HL-60 (cell line): ENCODE measurements around the gene SAMD14.

Source experiments
- DNase-seq, 2 experiments: peaks; one replicate each; pipeline ENCODE4 v3.0.0-alpha.2; 2010 to 2020; ENCODE audit warnings: low read depth in 1 of 2, low spot score in 1 of 2
- H3K27ac ChIP-seq: fragments of 250-450 bp; sonication (Bioruptor Pico); replicated peaks from 2 replicates; pipeline ENCODE4 v1.5.1; 2020; ENCODE audit warnings: mild to moderate bottlenecking, moderate library complexity
- H3K27me3 ChIP-seq: fragments of 250-450 bp; sonication (Bioruptor Pico); 2 replicates; pipeline ENCODE4 v1.5.1; 2021; ENCODE audit warnings: mild to moderate bottlenecking, moderate library complexity; ENCODE audit not compliant: insufficient read depth, poor library complexity, severe bottlenecking
- H3K4me3 ChIP-seq: replicated peaks from 2 replicates; pipeline ENCODE4 v1.5.1; 2011; ENCODE audit warnings: mild to moderate bottlenecking, control low read depth, low read length; ENCODE audit not compliant: insufficient read depth
- CTCF ChIP-seq: IDR thresholded peaks from one replicate; pipeline ENCODE4 v1.5.1; 2011; ENCODE audit warnings: low read length, control low read depth, inconsistent platforms; ENCODE audit not compliant: insufficient read depth
- GABPA ChIP-seq: IDR thresholded peaks from 2 replicates; pipeline ENCODE4 v1.6.1; 2012; ENCODE audit warnings: low read depth
- POLR2AphosphoS5 ChIP-seq: IDR thresholded peaks from 2 replicates; pipeline ENCODE4 v1.6.1; 2012; ENCODE audit warnings: low read depth
- REST ChIP-seq: IDR thresholded peaks from 2 replicates; pipeline ENCODE4 v1.6.1; 2012; ENCODE audit warnings: low read depth; ENCODE audit not compliant: insufficient replicate concordance
- SPI1 ChIP-seq: IDR thresholded peaks from 2 replicates; pipeline ENCODE4 v1.6.1; 2012; ENCODE audit warnings: low read depth, mild to moderate bottlenecking, borderline replicate concordance

The SAMD14 gene

GRCh38 chr17:50079334-50080095 lies 50.4 kb downstream of the SAMD14 start:
- peak in 1 of 2 experiments; percentile 82 for DNase-seq
- Histone ChIP-seq H3K27ac (no peak overlapping the region), H3K4me3 (no peak overlapping the region), H3K27me3 (peaks cover 11% of the 10 kb centered on the region)
- peak; percentile 98 for TF ChIP-seq CTCF
- TF ChIP-seq SPI1: no peak
- no peak for TF ChIP-seq GABPA
- no peak for TF ChIP-seq REST
- peak; percentile 58; the same call in 1 of the 2 replicates for TF ChIP-seq POLR2AphosphoS5

- H3K4me3 ChIP-seq: no peak overlapping the region
- no peak overlapping the region for H3K27ac ChIP-seq
- peaks cover 11% of the 10 kb centered on the region for H3K27me3 ChIP-seq
- no peak for TF ChIP-seq POLR2AphosphoS5
- TF ChIP-seq SPI1: no peak
- no peak for TF ChIP-seq REST
- no peak for TF ChIP-seq CTCF
- TF ChIP-seq GABPA: no peak
- DNase-seq: no peak
Observed at GRCh38 chr17:50078430-50078829, 51.5 kb downstream of the SAMD14 start.

GRCh38 chr17:50076591-50077235 lies 53.2 kb downstream of the SAMD14 start:
- no peak for DNase-seq
- no peak overlapping the region for H3K4me3 ChIP-seq
- peaks cover 11% of the 10 kb centered on the region for H3K27me3 ChIP-seq
- H3K27ac ChIP-seq: no peak overlapping the region
- TF ChIP-seq CTCF (no peak), SPI1 (no peak), REST (no peak), GABPA (no peak), POLR2AphosphoS5 (no peak)
